ENCODE measurements around the gene PSMD10. TPM values are rescaled to one million over a fixed set of nuclear protein-coding genes. Genes with fewer than 3 reads are reported as not detected.
A peak's percentile ranks its signal among the peaks of the same experiment; 100 is the strongest.

Gene PSMD10
- total and polyA plus RNA-seq, 4 donors = 17.7 to 21.9 (median 19.1) TPM

- TF ChIP-seq EGR1 (IDR thresholded peaks at IDR 0.05; ENCODE audit: low read depth in 2 of 2) = no peak
- TF ChIP-seq, protein P1, sequence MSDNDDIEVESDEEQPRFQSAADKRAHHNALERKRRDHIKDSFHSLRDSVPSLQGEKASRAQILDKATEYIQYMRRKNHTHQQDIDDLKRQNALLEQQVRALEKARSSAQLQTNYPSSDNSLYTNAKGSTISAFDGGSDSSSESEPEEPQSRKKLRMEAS (IDR thresholded peaks at IDR 0.05) = no peak
- no peak for TF ChIP-seq RXRA (IDR thresholded peaks at IDR 0.05)
- no peak for TF ChIP-seq ZBTB33 (IDR thresholded peaks at IDR 0.05)
- TF ChIP-seq SP1 (IDR thresholded peaks at IDR 0.05) = no peak
- no peak for TF ChIP-seq GABPA (IDR thresholded peaks at IDR 0.05 in 1 of 2, conservative IDR thresholded peaks at IDR 0.05 in 1 of 2)
- no peak for TF ChIP-seq HNF4G (IDR thresholded peaks at IDR 0.05)
- no peak for TF ChIP-seq ATF3 (IDR thresholded peaks at IDR 0.05)
- TF ChIP-seq RAD21 (IDR thresholded peaks at IDR 0.05) = peak; percentile 43 to 62
- TF ChIP-seq FOXA1 (IDR thresholded peaks at IDR 0.05) = no peak
- no peak for TF ChIP-seq NR2F2 (IDR thresholded peaks at IDR 0.05)
- peak; percentile 32 for TF ChIP-seq CTCF (IDR thresholded peaks at IDR 0.05; ENCODE audit: low read depth, low read length, missing input control)
- TF ChIP-seq TAF1 (conservative IDR thresholded peaks at IDR 0.05) = no peak
- no peak for TF ChIP-seq YY1 (IDR thresholded peaks at IDR 0.05)
- TF ChIP-seq, protein P2, sequence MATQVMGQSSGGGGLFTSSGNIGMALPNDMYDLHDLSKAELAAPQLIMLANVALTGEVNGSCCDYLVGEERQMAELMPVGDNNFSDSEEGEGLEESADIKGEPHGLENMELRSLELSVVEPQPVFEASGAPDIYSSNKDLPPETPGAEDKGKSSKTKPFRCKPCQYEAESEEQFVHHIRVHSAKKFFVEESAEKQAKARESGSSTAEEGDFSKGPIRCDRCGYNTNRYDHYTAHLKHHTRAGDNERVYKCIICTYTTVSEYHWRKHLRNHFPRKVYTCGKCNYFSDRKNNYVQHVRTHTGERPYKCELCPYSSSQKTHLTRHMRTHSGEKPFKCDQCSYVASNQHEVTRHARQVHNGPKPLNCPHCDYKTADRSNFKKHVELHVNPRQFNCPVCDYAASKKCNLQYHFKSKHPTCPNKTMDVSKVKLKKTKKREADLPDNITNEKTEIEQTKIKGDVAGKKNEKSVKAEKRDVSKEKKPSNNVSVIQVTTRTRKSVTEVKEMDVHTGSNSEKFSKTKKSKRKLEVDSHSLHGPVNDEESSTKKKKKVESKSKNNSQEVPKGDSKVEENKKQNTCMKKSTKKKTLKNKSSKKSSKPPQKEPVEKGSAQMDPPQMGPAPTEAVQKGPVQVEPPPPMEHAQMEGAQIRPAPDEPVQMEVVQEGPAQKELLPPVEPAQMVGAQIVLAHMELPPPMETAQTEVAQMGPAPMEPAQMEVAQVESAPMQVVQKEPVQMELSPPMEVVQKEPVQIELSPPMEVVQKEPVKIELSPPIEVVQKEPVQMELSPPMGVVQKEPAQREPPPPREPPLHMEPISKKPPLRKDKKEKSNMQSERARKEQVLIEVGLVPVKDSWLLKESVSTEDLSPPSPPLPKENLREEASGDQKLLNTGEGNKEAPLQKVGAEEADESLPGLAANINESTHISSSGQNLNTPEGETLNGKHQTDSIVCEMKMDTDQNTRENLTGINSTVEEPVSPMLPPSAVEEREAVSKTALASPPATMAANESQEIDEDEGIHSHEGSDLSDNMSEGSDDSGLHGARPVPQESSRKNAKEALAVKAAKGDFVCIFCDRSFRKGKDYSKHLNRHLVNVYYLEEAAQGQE (IDR thresholded peaks at IDR 0.05) = no peak
- Histone ChIP-seq H3K4me3 (ENCODE audit: low read depth in 1 of 3, low read length in 3 of 3) (no peak overlapping the region), H3K36me3 (ENCODE audit: control insufficient read depth in 4 of 4, insufficient read depth in 3 of 4, low read depth in 1 of 4, low read length in 3 of 4) (peaks cover 0 to 19% (median 7%) of the 10 kb centered on the region in 4 donors), H3K27me3 (ENCODE audit: control insufficient read depth in 4 of 4, insufficient read depth in 4 of 4, low read length in 3 of 4) (no peaks in the 10 kb centered on the region), H3K4me1 (ENCODE audit: control insufficient read depth in 4 of 4, insufficient read depth in 4 of 4, low read length in 3 of 4) (no peaks in the 10 kb centered on the region), H3K9me3 (ENCODE audit: control insufficient read depth in 4 of 4, low read length in 3 of 4) (no peaks in the 10 kb centered on the region), H3K27ac (ENCODE audit: low read depth in 1 of 2, low read length in 2 of 2) (no peak overlapping the region), H3K9ac (ENCODE audit: low read depth in 1 of 2, low read length in 2 of 2) (no peak overlapping the region)
- WGBS = 89% methylated on average over 7 of the region's 7 CpGs
- no peak for DNase-seq (ENCODE audit: low spot score)
Measured at GRCh38 chrX:108138814-108139702, 47.7 kb upstream of the PSMD10 start.

All from liver (tissue), 9 donors.